ENCODE results near the gene PALS2.

- no peak for TF ChIP-seq CTCF (IDR thresholded peaks at IDR 0.05)
- TF ChIP-seq POLR2AphosphoS5 (IDR thresholded peaks at IDR 0.05) = no peak
Observed at GRCh38 chr7:24617957-24618616, 44.8 kb downstream of the PALS2 start.

Data from gastroesophageal sphincter (tissue), 3 donors.